Measurements from ENCODE around the gene ABHD14A.

The ABHD14A gene

DNA sequence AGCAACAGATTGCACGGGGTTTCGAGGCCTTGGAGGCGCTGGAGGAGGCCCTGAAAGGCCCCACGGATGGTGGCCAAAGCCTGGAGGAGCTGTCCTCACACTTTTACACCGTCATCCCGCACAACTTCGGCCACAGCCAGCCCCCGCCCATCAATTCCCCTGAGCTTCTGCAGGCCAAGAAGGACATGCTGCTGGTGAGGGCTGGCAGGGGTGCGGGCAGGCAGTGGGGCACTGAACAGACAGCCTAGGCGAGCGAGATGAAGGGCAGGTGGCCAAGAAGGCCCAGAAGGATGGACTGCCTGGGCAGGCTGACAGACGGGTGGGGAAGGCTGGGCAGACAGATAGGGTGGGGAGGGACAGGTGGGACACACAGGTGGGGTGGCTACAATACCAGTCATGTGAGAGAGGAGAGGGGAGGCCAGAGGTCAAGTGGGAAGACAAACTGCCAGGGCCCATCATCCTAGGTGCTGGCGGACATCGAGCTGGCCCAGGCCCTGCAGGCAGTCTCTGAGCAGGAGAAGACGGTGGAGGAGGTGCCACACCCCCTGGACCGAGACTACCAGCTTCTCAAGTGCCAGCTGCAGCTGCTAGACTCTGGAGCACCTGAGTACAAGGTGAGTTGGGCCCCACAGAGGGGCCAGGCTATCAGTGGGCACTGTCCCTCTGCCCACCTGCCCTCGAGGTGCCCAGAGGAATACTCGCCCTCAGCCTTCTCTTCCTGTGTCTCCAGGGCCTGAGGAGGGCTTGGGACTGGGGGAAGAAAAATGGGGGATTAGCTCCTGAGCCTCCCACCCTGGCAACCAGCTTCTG, 29.6 kb upstream of the ABHD14A start:
- TF ChIP-seq GATA3 (IDR thresholded peaks at IDR 0.05; ENCODE audit: low read depth, low read length) (no peak), GATA2 (IDR thresholded peaks at IDR 0.05; ENCODE audit: low read depth, low read length) (no peak)

DNA sequence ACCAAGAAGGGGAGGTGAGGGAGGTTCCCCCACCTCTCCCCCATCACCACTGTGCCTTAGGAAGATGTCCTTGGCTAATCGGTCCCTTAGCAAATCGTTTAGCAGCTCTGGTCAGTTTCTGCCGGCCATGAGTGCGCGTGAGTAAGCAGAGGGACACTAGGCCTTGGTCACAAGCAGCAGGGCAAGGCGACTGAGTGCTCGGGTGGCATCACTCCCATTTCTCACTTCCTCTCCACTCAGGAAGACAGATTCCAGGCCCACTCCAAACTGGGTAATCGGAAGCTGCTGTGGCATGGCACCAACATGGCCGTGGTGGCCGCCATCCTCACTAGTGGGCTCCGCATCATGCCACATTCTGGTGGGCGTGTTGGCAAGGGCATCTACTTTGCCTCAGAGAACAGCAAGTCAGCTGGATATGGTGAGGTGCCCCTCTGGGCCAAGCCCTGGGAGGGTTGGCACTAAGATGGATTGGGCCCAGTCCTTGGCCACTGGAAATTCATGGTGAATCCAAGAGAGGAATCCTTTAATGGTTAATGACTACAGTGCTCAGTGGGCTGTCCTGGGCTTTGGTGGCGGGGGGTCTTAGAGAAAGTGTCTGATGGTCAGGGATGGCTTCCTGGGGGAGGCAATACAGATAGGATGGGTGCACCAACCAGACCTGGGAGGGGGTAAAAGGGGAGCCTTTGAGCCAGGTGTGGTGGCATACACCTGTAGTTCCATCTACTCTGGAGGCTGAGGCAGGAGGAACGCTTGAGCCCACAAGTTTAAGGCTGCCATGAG, 28.7 kb upstream of the ABHD14A start:
- TF ChIP-seq GATA3 (IDR thresholded peaks at IDR 0.05; ENCODE audit: low read depth, low read length), result no peak
- TF ChIP-seq GATA2 (IDR thresholded peaks at IDR 0.05; ENCODE audit: low read depth, low read length), result no peak

DNA sequence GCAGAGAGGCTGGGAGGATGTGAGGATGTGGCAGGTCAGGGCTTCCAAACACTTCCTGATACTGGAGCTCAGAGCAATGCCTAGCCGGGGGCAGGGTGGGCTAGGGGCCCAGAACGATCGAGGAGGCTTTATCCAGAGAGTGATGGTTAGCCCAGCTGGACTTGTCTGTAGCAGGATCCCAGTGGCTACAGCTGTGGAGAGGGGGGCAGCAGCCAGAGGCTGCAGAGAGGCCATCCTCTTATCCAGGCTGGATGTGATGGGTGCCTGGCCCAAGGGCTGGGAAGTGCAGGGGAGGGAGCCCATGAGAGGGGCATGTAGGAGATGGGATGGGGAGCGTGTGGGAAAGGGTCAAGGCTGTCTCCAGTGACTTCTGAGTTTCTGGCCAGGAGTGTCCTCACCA, 28.1 kb upstream of the ABHD14A start:
- no peak for TF ChIP-seq GATA3 (IDR thresholded peaks at IDR 0.05; ENCODE audit: low read depth, low read length)
- no peak for TF ChIP-seq GATA2 (IDR thresholded peaks at IDR 0.05; ENCODE audit: low read depth, low read length)

DNA sequence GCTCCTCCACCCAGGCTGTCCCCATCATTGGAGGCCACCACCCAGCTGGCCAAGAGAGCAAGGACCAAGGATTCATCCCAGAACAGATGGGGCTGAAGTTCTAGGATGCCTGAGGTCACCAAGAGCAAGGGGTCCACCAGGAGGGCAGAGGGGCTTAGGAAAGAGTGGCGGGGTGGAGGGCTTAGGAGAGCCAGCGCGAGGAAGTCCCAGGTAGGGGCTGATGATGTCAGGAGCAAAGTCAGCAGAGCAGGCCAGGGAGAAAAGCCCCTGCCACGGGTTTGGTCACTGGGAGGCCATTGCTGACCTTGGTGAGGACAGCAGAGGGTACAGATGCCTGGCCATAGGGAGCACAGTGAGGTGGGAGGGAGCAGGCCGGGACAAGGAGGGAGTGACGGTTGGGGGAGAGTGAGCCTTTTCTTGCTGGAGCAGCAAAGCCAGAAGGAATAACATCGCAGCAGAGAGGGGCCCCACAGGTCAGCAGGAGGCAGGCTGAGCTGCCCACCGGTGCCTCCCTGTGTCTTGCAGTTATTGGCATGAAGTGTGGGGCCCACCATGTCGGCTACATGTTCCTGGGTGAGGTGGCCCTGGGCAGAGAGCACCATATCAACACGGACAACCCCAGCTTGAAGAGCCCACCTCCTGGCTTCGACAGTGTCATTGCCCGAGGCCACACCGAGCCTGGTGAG, 27.5 kb upstream of the ABHD14A start:
- TF ChIP-seq GATA2 (IDR thresholded peaks at IDR 0.05; ENCODE audit: low read depth, low read length), result no peak
- no peak for TF ChIP-seq GATA3 (IDR thresholded peaks at IDR 0.05; ENCODE audit: low read depth, low read length)

DNA sequence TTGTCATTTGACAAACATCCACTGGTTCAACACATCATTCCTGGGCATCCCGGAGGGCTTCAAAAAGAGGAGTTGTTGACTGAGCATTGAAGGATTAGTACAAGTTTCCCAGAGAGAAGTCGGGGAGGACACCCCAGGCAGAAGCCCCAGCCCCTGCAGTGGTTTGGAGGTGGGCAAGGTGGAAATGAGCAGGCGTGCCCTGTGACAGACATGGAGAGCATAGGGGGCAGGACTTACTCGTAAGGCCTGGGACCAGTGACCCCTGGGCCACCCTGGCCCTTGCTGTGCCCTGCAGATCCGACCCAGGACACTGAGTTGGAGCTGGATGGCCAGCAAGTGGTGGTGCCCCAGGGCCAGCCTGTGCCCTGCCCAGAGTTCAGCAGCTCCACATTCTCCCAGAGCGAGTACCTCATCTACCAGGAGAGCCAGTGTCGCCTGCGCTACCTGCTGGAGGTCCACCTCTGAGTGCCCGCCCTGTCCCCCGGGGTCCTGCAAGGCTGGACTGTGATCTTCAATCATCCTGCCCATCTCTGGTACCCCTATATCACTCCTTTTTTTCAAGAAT, 26.8 kb upstream of the ABHD14A start:
- no peak for TF ChIP-seq GATA3 (IDR thresholded peaks at IDR 0.05; ENCODE audit: low read depth, low read length)
- no peak for TF ChIP-seq GATA2 (IDR thresholded peaks at IDR 0.05; ENCODE audit: low read depth, low read length)

DNA sequence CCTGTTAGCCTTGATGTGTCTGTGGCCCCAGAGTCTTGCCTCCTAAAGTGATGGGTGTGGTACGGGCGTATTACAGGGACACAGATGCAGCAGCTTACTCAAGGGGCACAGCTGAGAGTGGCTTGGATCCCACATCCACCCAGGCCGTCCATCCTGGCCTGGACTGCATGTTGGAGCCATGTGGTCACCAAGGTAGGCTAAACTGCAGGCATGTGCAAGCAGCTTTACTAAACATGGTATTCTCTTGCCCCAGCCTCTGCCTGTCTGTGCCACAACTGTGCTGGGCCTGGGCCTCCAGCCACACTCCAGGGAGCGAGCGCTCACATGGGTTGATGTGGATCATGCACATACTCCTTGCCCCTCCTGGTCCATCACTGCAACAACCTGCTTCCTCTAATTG, 25.7 kb upstream of the ABHD14A start:
- TF ChIP-seq GATA2 (IDR thresholded peaks at IDR 0.05; ENCODE audit: low read depth, low read length) (no peak), GATA3 (IDR thresholded peaks at IDR 0.05; ENCODE audit: low read depth, low read length) (no peak)

DNA sequence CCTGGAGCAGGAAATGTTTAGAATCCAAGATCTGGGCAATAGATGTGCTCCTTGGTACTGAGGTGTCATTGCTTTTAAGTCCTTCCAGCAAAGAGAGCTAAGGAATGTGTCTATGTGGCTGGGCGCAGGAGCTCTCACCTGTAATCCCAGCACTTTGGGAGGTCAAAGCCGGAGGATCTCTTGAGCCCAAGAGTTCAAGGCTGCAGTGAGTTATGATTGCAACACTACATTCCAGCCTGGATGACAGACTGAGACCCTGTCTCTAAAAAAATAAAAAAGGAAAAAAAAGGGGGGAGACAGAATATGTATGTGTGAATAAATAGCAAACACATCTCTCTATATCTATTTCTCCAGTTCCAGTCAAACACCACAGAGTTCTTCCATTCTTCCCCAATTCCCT, 24.0 kb upstream of the ABHD14A start:
- no peak for TF ChIP-seq GATA2 (IDR thresholded peaks at IDR 0.05; ENCODE audit: low read depth, low read length)
- TF ChIP-seq GATA3 (IDR thresholded peaks at IDR 0.05; ENCODE audit: low read depth, low read length), result no peak

DNA sequence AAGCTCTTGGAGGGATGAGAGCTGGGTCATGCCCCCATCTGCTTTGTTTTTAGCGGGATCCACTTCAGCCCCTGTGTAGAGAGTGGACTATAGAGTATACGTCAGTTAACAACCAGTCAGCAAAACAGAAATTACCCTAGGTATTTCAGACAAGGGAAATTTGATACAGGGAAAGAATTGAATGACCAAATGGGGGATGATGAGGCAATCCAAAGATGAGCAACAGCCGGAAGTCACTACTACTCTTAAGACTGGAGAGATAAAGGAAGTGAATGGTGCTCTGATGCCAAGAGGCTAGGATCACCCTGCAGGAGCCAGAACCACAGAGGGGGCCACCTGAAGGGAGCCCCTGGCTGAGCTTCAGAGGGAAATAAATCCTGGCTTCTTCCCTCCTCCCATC, 21.4 kb upstream of the ABHD14A start:
- no peak for TF ChIP-seq GATA3 (IDR thresholded peaks at IDR 0.05; ENCODE audit: low read depth, low read length)
- no peak for TF ChIP-seq GATA2 (IDR thresholded peaks at IDR 0.05; ENCODE audit: low read depth, low read length)

DNA sequence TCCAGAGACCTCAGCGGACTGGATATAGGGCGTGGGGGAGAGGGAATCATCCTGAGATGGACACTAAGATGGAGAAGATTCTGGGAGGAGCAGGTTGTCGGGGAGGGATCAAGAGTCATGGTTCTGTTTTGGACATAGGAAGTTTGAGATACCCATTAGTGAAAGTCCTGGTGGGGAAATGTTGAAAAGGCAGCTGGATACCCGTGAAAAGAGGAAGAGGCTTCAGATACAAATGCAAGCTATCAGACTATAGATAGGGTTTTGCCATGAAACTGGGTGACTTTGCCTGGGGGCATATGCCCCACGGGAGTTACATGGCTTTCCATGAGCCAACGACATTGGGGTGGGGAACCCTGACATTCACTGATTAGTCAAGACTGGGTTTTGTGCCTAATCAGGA, 20.8 kb upstream of the ABHD14A start:
- TF ChIP-seq GATA2 (IDR thresholded peaks at IDR 0.05; ENCODE audit: low read depth, low read length) (no peak), GATA3 (IDR thresholded peaks at IDR 0.05; ENCODE audit: low read depth, low read length) (no peak)

DNA sequence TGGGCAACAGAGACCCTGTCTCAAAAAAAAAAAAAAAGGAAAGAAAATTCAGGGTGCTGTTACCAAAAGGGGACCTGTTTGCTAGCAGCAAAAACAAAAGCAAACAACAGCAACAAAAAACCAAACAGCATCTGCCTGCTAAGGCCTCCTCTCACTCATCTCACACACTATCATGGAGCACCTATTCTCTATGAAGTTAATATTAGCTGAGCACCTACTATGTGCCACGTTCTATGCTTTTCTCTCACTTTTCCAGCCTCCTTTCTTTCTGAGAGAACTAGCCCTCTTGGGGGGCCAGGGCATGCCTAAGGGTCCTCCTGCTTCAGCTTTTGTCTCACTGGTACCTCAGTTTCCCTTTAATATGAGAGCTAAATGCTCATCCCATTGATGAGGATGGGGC, 20.2 kb upstream of the ABHD14A start:
- TF ChIP-seq GATA3 (IDR thresholded peaks at IDR 0.05; ENCODE audit: low read depth, low read length) (no peak), GATA2 (IDR thresholded peaks at IDR 0.05; ENCODE audit: low read depth, low read length) (no peak)

DNA sequence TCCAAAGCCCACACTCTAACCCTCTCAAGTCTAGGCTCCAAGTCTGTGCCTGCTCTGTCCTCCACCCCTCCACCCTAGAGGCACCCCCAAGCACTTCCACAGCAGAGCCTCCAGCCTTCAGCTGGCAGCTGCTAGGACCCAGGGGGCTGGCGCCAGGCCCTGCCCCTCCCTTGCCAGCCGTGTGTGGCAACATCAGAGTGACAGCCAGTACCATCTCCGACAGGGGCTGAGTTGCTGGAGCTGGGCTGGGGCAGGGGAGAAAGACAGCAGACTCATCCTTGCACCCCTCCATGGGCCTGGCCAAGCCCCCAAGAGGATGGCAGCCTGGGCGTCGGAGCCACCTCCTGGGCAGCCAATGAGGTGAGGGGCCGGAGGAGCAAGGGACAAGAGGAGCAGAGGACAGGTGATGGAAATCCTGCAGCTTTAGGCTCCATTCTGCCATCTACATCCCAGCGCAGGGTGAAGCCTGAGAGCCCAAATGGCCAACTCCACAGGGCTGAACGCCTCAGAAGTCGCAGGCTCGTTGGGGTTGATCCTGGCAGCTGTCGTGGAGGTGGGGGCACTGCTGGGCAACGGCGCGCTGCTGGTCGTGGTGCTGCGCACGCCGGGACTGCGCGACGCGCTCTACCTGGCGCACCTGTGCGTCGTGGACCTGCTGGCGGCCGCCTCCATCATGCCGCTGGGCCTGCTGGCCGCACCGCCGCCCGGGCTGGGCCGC, 19.5 kb upstream of the ABHD14A start, which contains the start of gene GPR62:
Gene GPR62 (plus strand): TSS at position 207 of the 718 bp plus-strand sequence. CDS start 272 bp downstream, at position 479.
- no peak for TF ChIP-seq GATA2 (IDR thresholded peaks at IDR 0.05; ENCODE audit: low read depth, low read length)
- TF ChIP-seq GATA3 (IDR thresholded peaks at IDR 0.05; ENCODE audit: low read depth, low read length), result no peak

DNA sequence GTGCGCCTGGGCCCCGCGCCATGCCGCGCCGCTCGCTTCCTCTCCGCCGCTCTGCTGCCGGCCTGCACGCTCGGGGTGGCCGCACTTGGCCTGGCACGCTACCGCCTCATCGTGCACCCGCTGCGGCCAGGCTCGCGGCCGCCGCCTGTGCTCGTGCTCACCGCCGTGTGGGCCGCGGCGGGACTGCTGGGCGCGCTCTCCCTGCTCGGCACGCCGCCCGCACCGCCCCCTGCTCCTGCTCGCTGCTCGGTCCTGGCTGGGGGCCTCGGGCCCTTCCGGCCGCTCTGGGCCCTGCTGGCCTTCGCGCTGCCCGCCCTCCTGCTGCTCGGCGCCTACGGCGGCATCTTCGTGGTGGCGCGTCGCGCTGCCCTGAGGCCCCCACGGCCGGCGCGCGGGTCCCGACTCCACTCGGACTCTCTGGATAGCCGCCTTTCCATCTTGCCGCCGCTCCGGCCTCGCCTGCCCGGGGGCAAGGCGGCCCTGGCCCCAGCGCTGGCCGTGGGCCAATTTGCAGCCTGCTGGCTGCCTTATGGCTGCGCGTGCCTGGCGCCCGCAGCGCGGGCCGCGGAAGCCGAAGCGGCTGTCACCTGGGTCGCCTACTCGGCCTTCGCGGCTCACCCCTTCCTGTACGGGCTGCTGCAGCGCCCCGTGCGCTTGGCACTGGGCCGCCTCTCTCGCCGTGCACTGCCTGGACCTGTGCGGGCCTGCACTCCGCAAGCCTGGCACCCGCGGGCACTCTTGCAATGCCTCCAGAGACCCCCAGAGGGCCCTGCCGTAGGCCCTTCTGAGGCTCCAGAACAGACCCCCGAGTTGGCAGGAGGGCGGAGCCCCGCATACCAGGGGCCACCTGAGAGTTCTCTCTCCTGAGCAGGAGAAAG, 18.7 kb upstream of the ABHD14A start:
- TF ChIP-seq GATA3 (IDR thresholded peaks at IDR 0.05; ENCODE audit: low read depth, low read length) (no peak), GATA2 (IDR thresholded peaks at IDR 0.05; ENCODE audit: low read depth, low read length) (no peak)
